Central memory CD8-positive, alpha-beta T cell (primary cell): Measurements from ENCODE around the gene KCNMA1.
"Not testable (repeated sequence)": the region's sequence is repeated elsewhere in the genome, so short reads cannot be mapped to it uniquely, and the experiment has no call there.

Experiments
- ATAC-seq: fragments of 150-1000 bp; cut with Tn5 transposase; replicated peaks from 2 replicates; pipeline ENCODE4 v1.10.0; 2022; ENCODE audit warnings: mild to moderate bottlenecking, moderate FRiP score, moderate number of reproducible peaks; ENCODE audit not compliant: poor library complexity, severe bottlenecking; ENCODE audit errors: extremely low read depth
- DNase-seq, 2 donors: peaks; one replicate each; pipeline ENCODE4 v3.0.0; 2021; ENCODE audit warnings: low spot score in 2 of 2
- H3K27ac Mint-ChIP-seq: one replicate; pipeline ENCODE4 v1.8.0; 2022; ENCODE audit warnings: low read depth, mild to moderate bottlenecking, moderate library complexity, mixed read lengths
- H3K27me3 Mint-ChIP-seq: one replicate; pipeline ENCODE4 v1.8.0; 2022; ENCODE audit warnings: mixed read lengths
- H3K36me3 Mint-ChIP-seq: one replicate; pipeline ENCODE4 v1.8.0; 2022; ENCODE audit warnings: mild to moderate bottlenecking, moderate library complexity, mixed read lengths; ENCODE audit not compliant: insufficient read depth
- H3K4me1 Mint-ChIP-seq: one replicate; pipeline ENCODE4 v1.8.0; 2022; ENCODE audit warnings: mixed read lengths
- H3K4me3 Mint-ChIP-seq: one replicate; pipeline ENCODE4 v1.8.0; 2022; ENCODE audit warnings: mild to moderate bottlenecking, moderate library complexity, mixed read lengths
- H3K9me3 Mint-ChIP-seq: one replicate; pipeline ENCODE4 v1.8.0; 2022; ENCODE audit warnings: mixed read lengths

Gene KCNMA1

DNA sequence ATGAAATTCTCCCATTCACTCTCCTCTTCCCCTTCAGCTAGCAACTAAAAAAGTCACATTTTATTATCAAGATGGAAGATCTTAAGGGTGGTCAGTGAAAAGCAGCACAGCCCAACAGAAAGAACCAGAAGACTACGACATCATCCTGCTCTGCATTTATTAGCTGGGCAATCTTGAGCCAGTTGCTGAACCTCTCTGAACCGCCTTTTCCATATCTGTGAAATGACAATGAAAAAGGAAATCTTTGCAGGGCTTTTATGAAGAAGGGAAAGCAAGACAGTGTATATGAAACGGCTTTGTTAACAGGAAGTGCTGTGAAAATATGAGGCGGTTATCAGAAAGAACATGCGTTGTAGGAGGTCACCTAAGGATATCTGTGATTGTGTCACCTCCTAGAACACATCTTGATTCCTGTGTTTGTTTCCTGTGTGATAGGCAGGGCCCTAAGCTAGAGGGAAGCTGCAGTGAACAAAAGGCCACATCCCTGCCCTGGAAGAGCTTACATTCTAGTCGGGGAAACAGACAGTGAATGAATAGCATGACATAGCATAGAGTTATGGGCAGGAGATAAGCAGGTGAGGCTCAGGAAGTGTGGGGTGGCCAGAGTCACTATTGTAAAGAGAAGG, 36.0 kb upstream of the KCNMA1 start:
- Mint-ChIP-seq H3K4me3 (no peak overlapping the region), H3K27ac (no peak overlapping the region), H3K27me3 (peaks cover 34% of the 10 kb centered on the region), H3K36me3 (no peaks in the 10 kb centered on the region), H3K9me3 (no peaks in the 10 kb centered on the region), H3K4me1 (peaks cover 4% of the 10 kb centered on the region)
- ATAC-seq, result no peak
- DNase-seq, result no peak

DNA sequence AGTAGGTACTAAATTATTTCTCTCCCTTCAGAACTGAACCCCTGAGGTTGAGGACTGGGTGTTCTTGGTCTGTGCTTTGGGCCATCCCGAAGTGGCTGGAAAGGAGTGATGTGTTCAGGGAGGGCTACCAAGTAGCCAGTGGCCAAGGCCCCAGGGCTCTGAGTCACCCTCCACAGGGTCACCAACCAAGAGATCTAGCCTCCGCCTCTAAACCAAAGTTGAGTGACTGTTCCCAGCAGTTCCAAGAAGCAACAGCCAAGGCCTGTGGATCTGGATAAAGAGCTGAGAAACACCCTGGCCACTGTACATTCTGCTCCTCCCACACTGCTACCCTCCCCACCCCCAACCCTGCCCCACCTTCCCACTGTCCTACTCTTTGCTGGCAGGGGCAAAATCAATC, 35.5 kb upstream of the KCNMA1 start:
- peaks cover 33% of the 10 kb centered on the region for H3K27me3 Mint-ChIP-seq
- H3K36me3 Mint-ChIP-seq, result no peaks in the 10 kb centered on the region
- H3K4me1 Mint-ChIP-seq, result peaks cover 4% of the 10 kb centered on the region
- no peak overlapping the region for H3K27ac Mint-ChIP-seq
- ATAC-seq (no peak), DNase-seq (no peak)
- no peak overlapping the region for H3K4me3 Mint-ChIP-seq
- no peaks in the 10 kb centered on the region for H3K9me3 Mint-ChIP-seq

DNA sequence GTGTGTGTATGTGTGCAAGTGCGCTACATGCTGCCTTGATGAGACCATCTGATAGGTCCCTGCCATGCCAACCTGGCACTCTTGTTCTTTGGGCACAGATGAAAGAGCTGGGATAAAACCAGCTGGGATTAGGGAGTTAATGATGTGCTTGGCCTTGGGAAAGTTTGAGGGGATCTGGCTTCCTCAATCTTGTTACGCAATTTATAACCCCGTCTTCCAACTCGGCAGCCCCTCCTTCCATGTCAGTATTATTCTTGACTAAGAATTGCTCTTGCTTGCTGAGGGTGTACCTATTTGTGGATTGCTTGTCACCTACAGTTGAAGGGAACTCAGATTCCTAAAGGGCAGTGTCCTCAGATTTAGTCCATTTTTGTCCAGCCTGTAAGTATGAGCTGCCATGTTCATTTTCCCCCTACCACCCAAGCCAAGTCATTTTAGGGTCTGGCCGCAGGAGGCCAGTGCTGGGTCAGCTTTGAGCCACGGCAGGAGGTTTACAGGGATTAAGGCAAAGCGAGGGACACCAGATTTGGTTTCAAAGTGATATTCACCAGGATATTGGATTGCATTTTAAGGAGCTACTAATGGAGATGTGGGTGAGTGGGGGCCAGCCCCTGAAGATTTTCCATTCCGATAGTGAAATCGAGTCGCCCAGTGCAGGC, 34.1 kb upstream of the KCNMA1 start:
- peaks cover 4% of the 10 kb centered on the region for H3K4me1 Mint-ChIP-seq
- H3K27me3 Mint-ChIP-seq, result peaks cover 31% of the 10 kb centered on the region

DNA sequence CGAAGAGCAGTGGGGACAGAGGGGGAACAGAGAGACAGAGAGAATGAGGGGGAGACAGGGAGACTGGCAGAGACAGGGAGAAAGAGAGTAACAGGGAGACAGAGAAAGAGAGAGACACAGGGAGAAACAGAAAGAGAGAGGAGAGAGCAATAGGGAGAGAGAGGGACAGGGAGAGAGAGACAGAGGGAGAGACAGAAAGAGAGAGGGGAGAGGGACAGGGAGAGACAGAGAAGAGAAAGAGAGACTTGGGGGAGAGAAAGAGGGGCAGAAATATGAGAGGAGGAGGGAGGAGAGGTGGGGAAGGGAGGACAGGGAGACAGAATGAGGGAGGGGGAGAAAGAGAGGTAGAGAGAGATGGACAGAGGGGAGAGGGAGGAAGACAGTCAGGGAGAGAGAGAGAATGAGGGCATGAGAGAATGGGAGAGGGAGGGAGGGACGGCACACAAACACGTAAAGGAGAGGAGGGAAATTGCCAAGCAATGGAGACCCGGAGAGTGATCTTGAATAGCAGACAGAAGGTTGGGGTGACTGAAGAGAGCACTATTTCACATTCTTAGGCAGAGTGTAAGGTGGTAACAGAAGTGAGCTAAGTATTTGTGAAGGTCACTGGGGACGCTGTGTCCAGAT, 33.3 kb upstream of the KCNMA1 start:
- H3K4me1 Mint-ChIP-seq, result peaks cover 4% of the 10 kb centered on the region
- DNase-seq (no peak), ATAC-seq (no peak)
- H3K9me3 Mint-ChIP-seq, result no peaks in the 10 kb centered on the region
- no peaks in the 10 kb centered on the region for H3K36me3 Mint-ChIP-seq
- H3K27me3 Mint-ChIP-seq, result peaks cover 37% of the 10 kb centered on the region
- H3K27ac Mint-ChIP-seq, result no peak overlapping the region
- no peak overlapping the region for H3K4me3 Mint-ChIP-seq

More for the DNA sequence above, 34.1 kb upstream of the KCNMA1 start:
- H3K36me3 Mint-ChIP-seq, result no peaks in the 10 kb centered on the region
- H3K27ac Mint-ChIP-seq, result no peak overlapping the region
- ATAC-seq (no peak), DNase-seq (no peak)
- no peak overlapping the region for H3K4me3 Mint-ChIP-seq
- no peaks in the 10 kb centered on the region for H3K9me3 Mint-ChIP-seq

DNA sequence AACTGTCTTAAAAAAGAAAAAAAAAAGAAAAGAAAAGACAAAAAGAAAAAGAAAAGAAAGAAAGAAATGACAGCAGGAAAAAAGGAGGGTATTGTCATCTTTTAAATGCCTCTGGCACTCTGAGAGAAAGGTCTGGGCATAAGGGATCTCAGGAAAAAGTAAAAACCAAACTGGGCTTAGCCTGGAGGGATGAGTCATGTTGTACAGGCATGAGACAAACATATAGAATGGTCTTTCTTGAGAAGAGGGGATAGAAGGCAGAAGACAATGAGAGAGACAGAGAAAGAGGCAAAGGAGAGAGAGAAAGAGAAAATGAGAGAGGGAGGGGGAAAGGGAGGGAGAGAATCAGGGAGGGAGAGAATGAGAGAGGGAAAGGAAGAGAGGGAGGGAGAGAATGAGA, 32.3 kb upstream of the KCNMA1 start:
- ATAC-seq (no peak), DNase-seq (no peak)
- Mint-ChIP-seq H3K36me3 (no peaks in the 10 kb centered on the region), H3K4me1 (peaks cover 4% of the 10 kb centered on the region), H3K27me3 (peaks cover 43% of the 10 kb centered on the region), H3K9me3 (no peaks in the 10 kb centered on the region), H3K4me3 (no peak overlapping the region), H3K27ac (no peak overlapping the region)

DNA sequence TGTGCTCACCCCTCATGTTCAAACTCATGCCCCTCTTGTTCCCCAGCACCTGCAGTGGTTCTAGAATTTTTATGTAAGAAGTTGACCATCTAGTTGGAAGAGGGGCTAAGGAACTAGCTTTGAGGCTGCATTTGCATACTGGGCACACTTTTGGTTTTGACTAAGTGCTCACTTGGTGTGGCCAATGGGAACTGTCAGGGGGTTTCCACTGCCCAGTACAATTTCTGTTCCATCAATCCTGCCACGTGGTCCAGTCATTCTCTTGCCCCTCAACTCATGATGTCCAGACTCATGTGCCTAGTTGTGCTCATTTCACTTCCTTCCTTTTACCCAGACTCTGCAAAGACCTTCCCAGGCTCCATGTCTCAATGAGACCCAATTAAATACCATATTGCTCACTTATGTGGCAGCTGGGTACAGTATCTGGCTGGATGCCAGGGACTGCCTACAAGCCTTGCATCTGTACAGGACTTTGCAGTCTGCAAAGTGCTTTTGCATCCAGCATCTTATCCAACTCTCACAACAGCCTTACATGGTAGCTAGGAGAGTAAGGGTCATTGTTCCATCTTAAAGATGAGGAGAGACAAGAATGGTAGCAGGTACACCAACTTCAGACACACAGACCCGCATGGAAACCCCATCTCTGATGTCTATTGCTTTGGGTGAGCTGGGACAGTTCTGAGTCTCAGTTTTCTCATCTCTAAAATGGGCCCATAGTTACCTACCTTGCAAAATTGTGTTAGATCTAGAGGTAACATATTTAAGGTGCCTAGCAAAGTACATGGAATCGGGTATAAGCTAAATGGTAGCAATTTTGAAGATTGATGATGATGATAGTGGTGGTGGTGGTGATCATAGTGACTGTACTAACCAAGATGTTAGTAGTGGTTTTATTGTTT, 30.1 kb upstream of the KCNMA1 start:
- ATAC-seq (no peak), DNase-seq (no peak)
- Mint-ChIP-seq H3K36me3 (no peaks in the 10 kb centered on the region), H3K27ac (no peak overlapping the region), H3K4me1 (no peaks in the 10 kb centered on the region), H3K27me3 (peaks cover 58% of the 10 kb centered on the region), H3K9me3 (no peaks in the 10 kb centered on the region), H3K4me3 (no peak overlapping the region)

DNA sequence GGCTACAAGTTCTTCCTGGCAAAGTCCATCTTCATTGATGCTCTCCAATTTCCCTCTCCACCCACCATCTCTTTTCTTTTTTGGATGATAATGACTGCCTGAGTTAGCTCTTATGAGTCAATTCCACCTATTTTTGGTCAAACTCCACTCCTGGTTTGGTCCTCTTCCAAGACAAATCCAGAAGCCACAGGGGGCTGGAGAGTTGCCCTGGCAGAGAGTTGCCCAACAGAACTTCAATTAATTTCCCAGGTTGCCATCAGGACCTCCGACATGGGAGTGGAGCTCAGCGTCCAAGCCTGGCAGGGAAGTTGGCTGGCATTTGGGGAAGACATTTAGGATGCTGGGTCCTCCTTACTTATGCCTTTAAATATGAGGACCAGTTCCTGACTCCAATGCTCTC, 29.2 kb upstream of the KCNMA1 start:
- H3K4me3 Mint-ChIP-seq, result no peak overlapping the region
- peaks cover 66% of the 10 kb centered on the region for H3K27me3 Mint-ChIP-seq
- H3K36me3 Mint-ChIP-seq, result no peaks in the 10 kb centered on the region
- no peak for ATAC-seq
- no peaks in the 10 kb centered on the region for H3K9me3 Mint-ChIP-seq
- no peaks in the 10 kb centered on the region for H3K4me1 Mint-ChIP-seq
- no peak overlapping the region for H3K27ac Mint-ChIP-seq
- DNase-seq, result no peak

DNA sequence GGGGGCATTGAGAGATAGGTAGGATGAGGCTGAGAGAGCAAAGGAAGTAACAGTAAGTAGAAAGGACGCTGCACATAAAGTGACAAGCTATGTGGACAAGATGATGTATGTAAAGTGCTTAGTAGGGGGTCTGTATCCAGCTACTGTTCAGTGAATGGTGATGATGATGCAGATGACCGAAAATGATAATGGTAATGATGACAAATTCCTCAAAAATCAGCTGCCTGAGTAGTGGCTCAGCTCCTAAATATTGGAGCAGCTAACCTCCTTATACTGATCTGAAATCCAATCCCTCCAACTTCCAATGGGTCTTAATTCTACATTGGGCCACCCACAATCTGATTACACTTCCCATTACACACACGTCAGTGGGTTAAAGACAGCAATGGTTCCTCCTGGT, 27.1 kb upstream of the KCNMA1 start:
- no peak for ATAC-seq
- no peaks in the 10 kb centered on the region for H3K36me3 Mint-ChIP-seq
- no peak overlapping the region for H3K4me3 Mint-ChIP-seq
- peaks cover 64% of the 10 kb centered on the region for H3K27me3 Mint-ChIP-seq
- no peaks in the 10 kb centered on the region for H3K4me1 Mint-ChIP-seq
- DNase-seq, result no peak
- no peak overlapping the region for H3K27ac Mint-ChIP-seq
- H3K9me3 Mint-ChIP-seq, result no peaks in the 10 kb centered on the region

DNA sequence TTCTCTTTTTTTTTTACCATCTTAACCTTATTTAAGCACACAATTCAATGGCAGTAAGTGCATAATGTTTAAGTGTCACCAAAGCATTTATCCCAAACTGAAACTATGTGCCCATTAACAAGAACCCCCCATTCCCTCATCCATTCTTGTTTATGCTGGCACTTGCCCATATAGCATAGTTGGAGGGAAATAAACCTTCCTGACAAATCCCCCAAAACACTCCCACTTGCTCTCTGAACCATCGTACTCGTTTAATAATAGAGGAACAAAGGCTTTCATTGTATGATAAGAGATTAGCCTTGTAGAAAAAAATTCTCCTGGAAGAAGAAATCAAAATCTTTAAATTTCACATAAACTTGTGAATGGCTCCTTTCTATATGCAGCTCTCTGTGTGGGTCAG, 26.4 kb upstream of the KCNMA1 start:
- Mint-ChIP-seq H3K9me3 (no peaks in the 10 kb centered on the region), H3K27ac (no peak overlapping the region), H3K36me3 (no peaks in the 10 kb centered on the region), H3K27me3 (peaks cover 57% of the 10 kb centered on the region), H3K4me3 (no peak overlapping the region), H3K4me1 (no peaks in the 10 kb centered on the region)
- DNase-seq (no peak), ATAC-seq (no peak)

DNA sequence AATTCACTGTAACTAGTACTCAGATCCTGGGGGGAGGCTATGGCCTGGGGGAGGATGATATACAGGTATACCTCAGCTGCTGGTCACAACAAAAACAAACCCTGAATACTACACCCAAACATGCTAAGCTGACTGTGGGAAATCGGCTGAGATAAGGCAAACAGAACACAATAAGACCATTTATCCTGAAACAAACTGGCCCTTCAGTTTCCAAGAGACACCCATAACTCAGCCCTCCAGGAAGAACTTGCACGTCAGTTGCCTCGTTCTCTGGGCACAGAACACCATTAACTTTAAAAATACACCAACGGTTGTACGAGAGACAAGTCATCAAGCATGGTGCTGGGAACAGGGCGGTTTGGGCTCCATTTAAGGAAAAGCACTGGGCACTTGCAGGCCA, 24.1 kb upstream of the KCNMA1 start:
- H3K27ac Mint-ChIP-seq, result no peak overlapping the region
- ATAC-seq (no peak), DNase-seq (no peak)
- peaks cover 2% of the 10 kb centered on the region for H3K36me3 Mint-ChIP-seq
- H3K4me3 Mint-ChIP-seq, result no peak overlapping the region
- H3K27me3 Mint-ChIP-seq, result peaks cover 48% of the 10 kb centered on the region
- H3K4me1 Mint-ChIP-seq, result no peaks in the 10 kb centered on the region
- H3K9me3 Mint-ChIP-seq, result no peaks in the 10 kb centered on the region

DNA sequence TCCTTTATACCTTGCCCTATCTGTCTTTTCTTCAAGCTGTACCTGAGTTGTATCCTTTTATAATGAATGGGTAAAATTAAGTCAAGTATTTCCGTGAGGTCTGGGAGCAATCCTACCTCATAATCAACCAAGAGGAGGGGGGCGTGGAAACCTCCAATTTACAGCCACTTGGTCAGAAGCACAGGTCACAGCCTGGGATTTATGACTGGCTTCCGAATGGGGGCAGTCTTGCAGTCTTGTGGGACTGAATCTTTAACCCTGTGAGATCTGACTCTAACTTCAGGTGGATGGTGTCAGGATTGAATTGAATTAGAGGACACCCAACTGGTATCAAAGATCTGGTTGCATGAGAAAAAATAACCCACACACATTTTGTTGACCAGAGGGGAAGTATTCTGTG, 23.5 kb upstream of the KCNMA1 start:
- Mint-ChIP-seq H3K9me3 (no peaks in the 10 kb centered on the region), H3K4me1 (no peaks in the 10 kb centered on the region), H3K36me3 (peaks cover 2% of the 10 kb centered on the region), H3K27ac (no peak overlapping the region), H3K4me3 (no peak overlapping the region), H3K27me3 (peaks cover 48% of the 10 kb centered on the region)
- ATAC-seq (no peak), DNase-seq (no peak)

DNA sequence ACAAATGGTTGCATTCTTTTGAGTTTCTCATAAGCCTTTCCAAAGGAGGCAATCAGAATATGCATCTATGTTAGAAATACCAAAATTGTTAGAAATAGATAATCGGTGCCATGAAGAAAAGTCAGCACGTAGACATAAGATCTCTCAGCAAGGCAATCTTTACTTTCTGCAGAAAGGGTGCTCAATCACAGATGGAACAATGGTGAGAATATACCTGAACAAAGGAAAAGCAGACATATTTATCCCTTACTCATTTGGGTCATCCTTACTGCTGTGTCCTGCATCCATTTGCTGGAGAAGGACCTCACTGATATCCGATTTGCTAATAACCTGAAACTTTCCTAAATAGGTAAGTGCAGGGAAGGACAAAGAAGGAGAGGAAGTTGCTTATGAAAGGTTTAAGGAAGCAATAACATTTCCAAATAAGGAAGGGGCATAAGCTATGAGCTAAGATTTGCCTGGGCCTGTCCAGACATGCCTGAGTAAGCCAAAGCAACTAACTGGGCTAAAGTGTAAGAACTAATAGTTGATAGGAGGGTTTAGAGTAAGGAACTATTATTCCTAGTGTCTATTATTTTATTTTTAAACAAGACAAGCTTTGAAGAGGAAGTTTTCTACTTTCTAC, 21.6 kb upstream of the KCNMA1 start:
- peaks cover 43% of the 10 kb centered on the region for H3K27me3 Mint-ChIP-seq
- not testable (repeated sequence) for H3K9me3 Mint-ChIP-seq, H3K4me3 Mint-ChIP-seq, H3K4me1 Mint-ChIP-seq, ATAC-seq, H3K27ac Mint-ChIP-seq, DNase-seq, H3K36me3 Mint-ChIP-seq
